HG02938 (cell line): ENCODE measurements around the gene TMEM119.
"Not testable (repeated sequence)": the region's sequence is repeated elsewhere in the genome, so short reads cannot be mapped to it uniquely, and the experiment has no call there.

Experiments used
- ATAC-seq: cut with Tn5 transposase; IDR thresholded peaks from one replicate; pipeline ENCODE4 v1.9.1; 2021; ENCODE audit warnings: mild to moderate bottlenecking, moderate library complexity; ENCODE audit not compliant: unreplicated experiment

TMEM119 gene

GRCh38 chr12:108585864-108586263 is 12.0 kb downstream of the TMEM119 start:
- no peak for ATAC-seq

- ATAC-seq: no peak
Observed at GRCh38 chr12:108584456-108585065, 13.3 kb downstream of the TMEM119 start.

- ATAC-seq: no peak
Observed at GRCh38 chr12:108583991-108584390, 13.9 kb downstream of the TMEM119 start.

DNA sequence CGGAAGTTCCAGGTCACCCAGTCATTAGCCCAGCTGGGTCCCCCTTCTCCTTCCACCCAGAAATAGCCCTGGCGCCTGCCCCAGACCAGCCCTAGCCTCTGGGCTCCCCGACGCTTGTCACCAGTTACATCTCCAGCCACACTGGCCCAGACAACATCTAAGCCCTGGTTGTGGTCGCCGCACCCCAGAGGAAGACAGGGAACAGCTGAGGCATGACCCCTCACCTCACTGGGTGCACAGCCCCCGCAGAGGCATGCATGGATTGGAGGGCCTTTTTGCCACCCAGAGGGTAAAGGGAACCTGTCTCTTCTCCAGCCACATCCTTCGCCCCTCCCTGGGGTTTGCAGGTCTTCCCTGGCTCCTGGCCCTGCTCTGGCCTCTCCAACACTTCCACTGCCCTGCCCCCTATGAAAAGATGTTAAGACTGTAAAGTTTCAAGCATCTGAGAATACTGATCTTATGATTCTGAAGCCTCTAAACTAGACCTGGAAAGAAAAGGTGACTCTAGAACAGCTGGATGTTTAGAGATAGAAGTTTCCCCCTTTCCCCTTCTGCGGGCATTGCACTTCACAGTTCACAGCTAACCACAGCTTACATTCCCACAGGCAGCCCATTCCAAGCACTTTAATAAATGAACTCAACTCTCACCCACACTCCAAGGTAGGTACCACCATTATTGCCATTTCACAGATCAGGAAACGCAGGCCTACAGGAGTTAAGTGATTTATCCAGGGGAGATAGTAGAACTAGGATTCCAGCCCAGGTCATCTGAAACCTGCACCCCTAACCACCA is 14.7 kb downstream of the TMEM119 start:
- ATAC-seq: no peak

DNA sequence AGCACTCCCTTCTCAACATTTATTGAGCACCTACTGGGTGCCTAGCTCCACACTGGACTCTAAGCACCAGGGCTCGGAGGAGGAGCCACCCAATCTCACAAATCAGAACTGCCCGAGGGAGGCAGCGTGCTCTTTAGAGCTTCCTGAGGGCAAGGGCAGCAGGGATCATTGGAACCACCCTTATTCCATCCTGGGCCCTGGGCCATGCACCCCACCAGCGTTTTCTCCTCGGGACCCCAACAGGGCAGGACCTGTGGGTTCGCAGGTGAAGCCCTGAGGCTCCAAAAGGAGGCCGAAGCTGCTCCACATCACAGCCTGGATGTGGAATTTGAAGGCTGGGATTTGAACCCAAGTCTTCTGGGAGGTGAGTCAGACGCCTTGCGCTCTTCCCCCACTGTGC is 15.4 kb downstream of the TMEM119 start:
- ATAC-seq: no peak

GRCh38 chr12:108581311-108582227 is 16.3 kb downstream of the TMEM119 start:
- ATAC-seq: no peak

GRCh38 chr12:108580531-108580930 is 17.4 kb downstream of the TMEM119 start:
- no peak for ATAC-seq

- no peak for ATAC-seq
Observed at GRCh38 chr12:108578813-108579212, 19.1 kb downstream of the TMEM119 start.

DNA sequence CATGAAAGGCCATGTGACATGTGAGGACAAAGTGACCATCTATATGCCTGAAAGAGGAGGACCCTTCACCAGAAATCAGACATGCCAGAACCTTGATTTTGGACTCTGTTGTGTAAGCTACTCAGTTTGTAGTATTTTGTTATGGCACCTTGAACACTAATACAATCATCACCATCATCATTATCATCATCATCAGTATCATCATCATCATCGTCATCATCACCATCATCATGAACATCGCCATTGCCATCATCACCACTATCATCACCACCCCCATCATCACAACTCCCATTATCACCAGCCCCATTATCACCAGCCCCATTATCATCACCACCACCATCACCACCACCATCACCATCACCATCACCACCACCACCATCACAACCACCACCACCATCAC is 19.6 kb downstream of the TMEM119 start:
- no peak for ATAC-seq

DNA sequence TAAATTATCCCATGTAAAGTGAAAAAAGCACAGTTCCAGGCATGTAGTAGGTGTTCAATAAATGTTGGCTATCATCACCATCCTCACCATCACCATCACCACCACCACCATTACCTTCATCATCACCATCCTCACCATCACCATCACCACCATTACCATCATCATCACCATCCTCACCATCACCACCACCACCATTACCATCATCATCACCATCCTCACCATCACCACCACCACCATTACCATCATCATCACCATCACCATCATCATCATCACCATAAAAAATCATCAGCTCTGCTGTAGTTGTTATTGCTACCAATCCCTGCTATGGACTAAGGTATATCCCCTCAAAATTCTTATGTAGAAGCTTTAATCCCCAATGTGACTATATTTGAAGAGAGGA is 20.4 kb downstream of the TMEM119 start:
- no peak for ATAC-seq

- ATAC-seq: no peak
Observed at GRCh38 chr12:108576660-108577234, 21.1 kb downstream of the TMEM119 start.

DNA sequence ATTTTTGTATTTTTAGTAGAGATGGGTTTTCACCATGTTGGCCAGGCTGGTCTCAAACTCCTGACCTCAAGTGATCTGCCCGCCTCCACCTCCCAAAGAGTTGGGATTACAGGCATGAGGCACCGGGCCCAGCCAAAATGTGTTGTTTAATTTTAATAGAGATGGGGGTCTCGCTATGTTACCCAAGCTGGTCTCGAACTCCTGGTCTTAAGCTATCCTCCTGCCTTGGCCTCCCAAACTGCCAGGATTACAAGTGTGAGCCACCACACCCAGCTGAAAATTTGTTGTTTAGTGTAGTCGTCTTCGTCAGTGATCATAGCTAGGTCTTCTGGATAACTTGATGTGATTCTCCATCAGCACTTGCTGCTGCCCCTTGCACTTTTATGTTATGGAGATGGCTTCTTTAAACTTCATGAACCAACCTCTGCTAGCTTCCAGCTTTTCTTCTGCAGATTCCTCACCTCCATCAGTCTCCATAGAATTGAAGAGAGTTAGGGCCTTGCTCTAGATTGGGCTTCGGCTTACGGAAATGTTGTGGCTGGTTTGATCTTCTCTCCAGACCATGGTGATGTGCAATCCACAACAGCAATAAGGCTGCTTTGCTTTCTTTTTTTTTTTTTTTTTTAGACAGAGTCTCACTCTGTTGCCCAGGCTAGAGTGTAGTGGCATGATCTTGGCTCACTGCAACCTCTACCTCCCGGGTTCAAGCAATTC is 22.5 kb downstream of the TMEM119 start:
- no peak for ATAC-seq

DNA sequence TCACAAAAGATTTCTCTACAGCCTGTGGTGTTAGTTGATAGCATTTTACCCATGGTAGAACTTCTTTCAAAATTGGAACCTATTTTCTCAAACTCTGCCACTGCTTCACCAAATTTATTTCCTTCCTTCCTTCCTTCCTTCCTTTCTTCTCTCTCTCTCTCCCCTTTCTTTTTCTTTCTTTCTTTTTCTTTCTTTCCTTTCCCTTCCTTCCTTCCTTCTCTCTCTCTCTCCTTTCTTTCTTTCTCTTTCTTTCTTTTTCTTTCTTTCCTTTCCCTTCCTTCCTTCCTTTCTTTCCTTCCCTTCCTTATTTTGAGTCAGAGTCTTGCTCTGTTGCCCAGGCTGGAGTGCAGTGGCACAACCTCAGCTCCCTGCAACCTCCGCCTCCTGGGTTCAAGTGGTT is 23.6 kb downstream of the TMEM119 start:
- not testable (repeated sequence) for ATAC-seq

GRCh38 chr12:108573317-108573716 is 24.6 kb downstream of the TMEM119 start:
- no peak for ATAC-seq

GRCh38 chr12:108572166-108572790 is 25.6 kb downstream of the TMEM119 start:
- ATAC-seq: no peak

- no peak for ATAC-seq
Observed at GRCh38 chr12:108571609-108572165, 26.2 kb downstream of the TMEM119 start.

GRCh38 chr12:108570743-108571608 is 26.9 kb downstream of the TMEM119 start:
- no peak for ATAC-seq

- ATAC-seq: peak; percentile 78
Observed at GRCh38 chr12:108568338-108569154, 29.3 kb downstream of the TMEM119 start.
